ENCODE results near the gene ADGRE2.

ADGRE2 gene

GRCh38 chr19:14735915-14736314, 42.4 kb downstream of the ADGRE2 start:
- no peak for DNase-seq (ENCODE audit: low read depth, low spot score)

GRCh38 chr19:14733574-14733973, 44.8 kb downstream of the ADGRE2 start:
- no peak for DNase-seq (ENCODE audit: low read depth, low spot score)

GRCh38 chr19:14732510-14732909, 45.9 kb downstream of the ADGRE2 start:
- no peak for DNase-seq (ENCODE audit: low read depth, low spot score)

GRCh38 chr19:14731200-14731599, 47.2 kb downstream of the ADGRE2 start:
- DNase-seq (ENCODE audit: low read depth, low spot score): no peak

- no peak for DNase-seq (ENCODE audit: low read depth, low spot score)
Measured at GRCh38 chr19:14728595-14728994, 49.8 kb downstream of the ADGRE2 start.

GRCh38 chr19:14722127-14722526, 56.2 kb downstream of the ADGRE2 start:
- no peak for DNase-seq (ENCODE audit: low read depth, low spot score)

GRCh38 chr19:14719162-14719561, 59.2 kb downstream of the ADGRE2 start:
- no peak for DNase-seq (ENCODE audit: low read depth, low spot score)

GRCh38 chr19:14718522-14719116, 59.7 kb downstream of the ADGRE2 start:
- DNase-seq (ENCODE audit: low read depth, low spot score): no peak

GRCh38 chr19:14715841-14716240, 62.5 kb downstream of the ADGRE2 start:
- no peak for DNase-seq (ENCODE audit: low read depth, low spot score)

- no peak for DNase-seq (ENCODE audit: low read depth, low spot score)
Measured at GRCh38 chr19:14704450-14704849, 73.9 kb downstream of the ADGRE2 start.

GRCh38 chr19:14703833-14704232, 74.5 kb downstream of the ADGRE2 start:
- no peak for DNase-seq (ENCODE audit: low read depth, low spot score)

GRCh38 chr19:14700711-14701375, 77.5 kb downstream of the ADGRE2 start:
- DNase-seq (ENCODE audit: low read depth, low spot score): no peak

GRCh38 chr19:14699641-14700040, 78.7 kb downstream of the ADGRE2 start:
- no peak for DNase-seq (ENCODE audit: low read depth, low spot score)

GRCh38 chr19:14695471-14695870, 82.9 kb downstream of the ADGRE2 start:
- DNase-seq (ENCODE audit: low read depth, low spot score): no peak

- no peak for DNase-seq (ENCODE audit: low read depth, low spot score)
Measured at GRCh38 chr19:14694641-14695266, 83.6 kb downstream of the ADGRE2 start.

- DNase-seq (ENCODE audit: low read depth, low spot score): peak; percentile 89
Measured at GRCh38 chr19:14689598-14690503, 88.5 kb downstream of the ADGRE2 start, which contains the start of gene ZNF333. TSS of gene ZNF333 (plus strand) at chr19:14690048. CDS start at chr19:14693492, 3,444 bp downstream.

GRCh38 chr19:14686411-14686810, 91.9 kb downstream of the ADGRE2 start:
- DNase-seq (ENCODE audit: low read depth, low spot score): no peak

- DNase-seq (ENCODE audit: low read depth, low spot score): no peak
Measured at GRCh38 chr19:14683439-14683838, 94.9 kb downstream of the ADGRE2 start.

Data from activated CD4-positive, CD25-positive, alpha-beta regulatory T cell treated with anti-CD3 and anti-CD28 coated beads, Interleukin-2, amount 50 U/mL, for 16 hours (primary cell).